ENCODE results near the gene CHST11.

Gene CHST11

DNA sequence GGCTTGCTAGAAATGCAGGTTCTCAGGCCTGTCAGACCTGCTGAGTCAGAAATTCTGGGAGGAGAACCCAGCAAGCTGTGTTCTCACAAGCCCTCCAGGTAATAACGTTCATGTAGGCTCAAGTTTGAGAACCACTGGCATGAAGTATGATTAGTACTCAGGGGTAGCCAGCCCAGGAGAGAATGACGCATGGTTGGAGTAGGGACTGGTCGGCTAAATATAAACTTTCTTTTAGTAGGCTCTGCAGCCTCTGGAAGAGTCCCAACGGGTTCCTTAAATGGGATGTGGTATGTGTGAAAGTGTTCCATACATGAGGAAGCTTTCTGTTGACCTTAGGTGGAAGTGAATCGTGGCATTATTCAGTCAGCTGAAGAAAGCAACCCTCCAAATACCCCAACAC is 292.0 kb downstream of the CHST11 start:
- no peak for TF ChIP-seq POLR2A (IDR thresholded peaks at IDR 0.05; ENCODE audit: low read depth, low read length)
- DNase-seq (ENCODE audit: insufficient read length, low spot score), result no peak
- FAIRE-seq, result no peak

DNA sequence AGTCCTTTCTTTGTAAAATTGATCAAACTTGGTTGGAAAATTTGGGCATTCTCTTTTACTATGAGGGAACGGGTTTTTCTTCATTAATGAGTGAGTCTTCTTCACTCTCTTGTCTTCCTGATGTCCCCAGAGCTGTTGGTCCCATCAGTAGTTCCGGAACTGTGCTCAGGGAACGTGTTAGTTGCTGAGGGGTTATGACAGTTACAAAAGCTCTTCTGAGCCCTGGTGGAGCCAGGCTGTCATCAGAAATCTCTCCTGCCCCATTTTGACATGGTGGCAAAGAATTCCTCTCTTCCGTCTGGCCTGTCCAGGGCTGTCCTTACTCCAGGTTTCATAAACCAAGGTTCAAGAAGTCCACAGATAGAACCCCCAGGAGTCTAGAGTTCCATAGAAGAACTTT is 292.8 kb downstream of the CHST11 start:
- no peak for DNase-seq (ENCODE audit: insufficient read length, low spot score)
- TF ChIP-seq POLR2A (IDR thresholded peaks at IDR 0.05; ENCODE audit: low read depth, low read length), result no peak
- no peak for FAIRE-seq

DNA sequence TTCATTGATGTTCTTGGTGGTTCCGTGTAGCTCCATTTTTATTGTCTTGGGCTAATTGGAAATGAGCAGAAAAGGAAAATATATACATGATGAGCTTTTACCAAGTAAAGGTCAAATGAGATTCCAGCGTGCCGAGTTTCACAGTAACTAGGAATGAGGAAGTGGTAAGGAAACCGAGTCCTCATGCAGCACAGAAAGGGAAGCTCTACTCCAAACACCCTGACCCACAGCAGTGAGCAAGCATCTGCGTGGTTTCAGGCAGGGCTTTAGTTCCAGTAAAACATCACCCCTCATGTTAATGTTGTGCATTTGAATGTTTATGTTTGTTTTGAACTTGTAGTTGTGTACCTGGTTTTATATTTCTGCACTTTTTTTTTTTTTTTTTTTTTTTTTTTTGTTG is 293.3 kb downstream of the CHST11 start:
- peak; percentile 30 for FAIRE-seq
- DNase-seq (ENCODE audit: insufficient read length, low spot score), result no peak

DNA sequence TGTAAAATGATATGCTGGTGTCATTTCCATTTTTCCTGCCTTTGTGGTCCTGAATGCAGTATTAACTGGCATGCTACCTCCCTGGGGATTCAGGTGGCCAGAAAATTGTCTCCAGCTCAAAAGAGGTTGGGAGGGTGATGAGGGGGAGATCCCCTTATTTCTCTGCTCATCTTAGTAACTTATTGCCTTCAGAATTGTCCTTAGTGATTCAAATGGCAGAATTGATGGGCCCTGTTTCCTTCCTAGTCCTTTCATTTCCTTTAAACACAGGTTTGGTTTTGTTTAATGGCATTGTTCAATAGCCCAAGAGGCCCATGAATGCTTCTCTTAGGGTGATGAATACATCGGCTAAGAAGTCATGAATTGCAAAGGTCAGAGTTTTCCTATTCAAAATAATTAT is 294.4 kb downstream of the CHST11 start:
- TF ChIP-seq POLR2A (IDR thresholded peaks at IDR 0.05; ENCODE audit: low read depth, low read length), result no peak
- FAIRE-seq, result no peak
- DNase-seq (ENCODE audit: insufficient read length, low spot score), result no peak

More for the DNA sequence above, 293.3 kb downstream of the CHST11 start:
- no peak for TF ChIP-seq POLR2A (IDR thresholded peaks at IDR 0.05; ENCODE audit: low read depth, low read length)

DNA sequence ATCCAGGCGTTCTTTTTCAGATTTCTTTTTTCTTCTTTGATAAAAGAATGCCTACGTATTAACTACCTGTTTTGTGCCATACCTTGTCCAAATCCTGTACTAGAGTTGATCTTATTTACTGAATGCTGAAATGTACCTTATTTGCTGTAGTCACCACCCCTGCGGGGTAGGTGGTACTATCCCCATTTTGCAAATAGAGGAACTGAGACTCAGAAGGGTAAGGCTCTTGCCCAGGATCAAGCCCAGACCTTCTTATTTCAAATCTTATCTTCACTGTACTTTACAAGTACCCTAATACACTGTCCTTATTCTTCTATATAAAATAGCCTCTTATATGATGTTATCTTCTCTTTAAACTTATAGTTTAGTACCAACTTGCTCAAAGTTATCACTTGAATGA is 294.8 kb downstream of the CHST11 start:
- DNase-seq (ENCODE audit: insufficient read length, low spot score) (no peak), FAIRE-seq (no peak)
- no peak for TF ChIP-seq POLR2A (IDR thresholded peaks at IDR 0.05; ENCODE audit: low read depth, low read length)

DNA sequence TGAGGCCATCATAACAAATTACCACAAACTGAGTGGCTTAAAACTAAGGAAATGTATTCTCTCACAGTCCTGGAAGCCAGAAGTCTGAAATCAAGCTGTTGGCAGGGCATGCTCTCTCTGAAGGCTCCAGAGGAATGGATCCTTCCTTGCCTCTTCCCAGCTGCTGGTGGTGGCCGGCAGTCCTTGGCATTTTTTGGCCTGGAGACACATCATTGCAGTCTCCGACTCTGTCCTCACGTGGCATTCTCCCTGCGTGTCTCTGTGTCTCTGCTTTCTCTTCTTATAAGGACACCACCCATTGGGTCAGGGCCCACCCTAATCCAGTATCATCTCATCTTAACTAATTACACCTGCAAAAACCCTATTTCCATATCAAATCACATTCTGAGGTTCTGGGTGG is 295.3 kb downstream of the CHST11 start:
- DNase-seq (ENCODE audit: insufficient read length, low spot score), result no peak
- TF ChIP-seq POLR2A (IDR thresholded peaks at IDR 0.05; ENCODE audit: low read depth, low read length), result no peak
- FAIRE-seq, result no peak

DNA sequence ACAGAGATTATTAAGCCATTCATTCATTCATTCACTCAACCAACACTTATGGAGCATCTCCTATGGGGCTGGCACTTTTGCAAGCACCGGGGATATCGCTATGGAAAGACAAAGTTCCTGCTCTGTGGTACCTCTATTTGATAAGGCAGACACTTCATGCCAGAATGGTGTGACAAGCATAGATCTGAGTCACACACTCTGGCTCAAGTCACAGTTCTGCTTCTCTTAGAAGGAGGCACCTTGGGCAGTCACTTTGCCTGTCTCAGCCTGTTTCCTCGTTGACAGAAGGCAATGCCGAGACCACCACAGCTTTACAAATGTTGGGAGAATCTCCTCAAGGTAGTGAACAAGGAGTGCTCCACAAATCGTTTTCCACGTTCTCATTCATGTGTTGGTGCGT is 296.1 kb downstream of the CHST11 start:
- no peak for DNase-seq (ENCODE audit: insufficient read length, low spot score)
- TF ChIP-seq POLR2A (IDR thresholded peaks at IDR 0.05; ENCODE audit: low read depth, low read length), result no peak
- no peak for FAIRE-seq

DNA sequence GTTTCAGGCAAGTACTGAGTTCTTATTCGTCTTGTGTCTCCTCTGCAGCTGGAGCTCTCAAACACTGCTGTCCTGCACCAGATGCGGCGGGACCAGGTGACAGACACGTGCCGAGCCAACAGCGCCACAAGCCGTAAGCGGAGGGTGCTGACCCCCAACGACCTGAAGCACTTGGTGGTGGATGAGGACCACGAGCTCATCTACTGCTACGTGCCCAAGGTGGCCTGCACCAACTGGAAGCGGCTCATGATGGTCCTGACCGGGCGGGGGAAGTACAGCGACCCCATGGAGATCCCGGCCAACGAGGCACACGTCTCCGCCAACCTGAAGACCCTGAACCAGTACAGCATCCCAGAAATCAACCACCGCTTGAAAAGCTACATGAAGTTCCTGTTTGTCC is 300.2 kb downstream of the CHST11 start:
- TF ChIP-seq POLR2A (IDR thresholded peaks at IDR 0.05; ENCODE audit: low read depth, low read length), result no peak
- no peak for DNase-seq (ENCODE audit: insufficient read length, low spot score)
- no peak for FAIRE-seq

DNA sequence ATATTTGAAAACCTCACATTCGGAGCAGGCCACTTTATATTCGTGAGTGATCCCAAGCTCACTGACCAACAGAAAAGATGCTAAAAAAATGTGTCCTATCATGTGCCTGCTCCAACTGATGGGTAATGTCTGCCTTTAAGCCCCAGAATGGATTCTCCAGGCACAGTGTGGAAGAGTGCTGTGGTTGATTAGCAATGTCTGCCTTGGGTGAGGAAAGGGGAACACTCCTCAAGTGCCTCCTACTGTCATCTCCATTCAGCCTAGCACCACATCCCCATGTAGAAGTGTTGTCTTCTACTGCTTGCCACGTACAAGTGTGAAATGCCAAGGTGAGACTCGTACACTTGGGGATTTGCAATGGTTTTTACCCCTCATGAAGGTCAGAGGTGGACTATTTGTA is 302.0 kb downstream of the CHST11 start:
- FAIRE-seq (no peak), DNase-seq (ENCODE audit: insufficient read length, low spot score) (no peak)
- TF ChIP-seq POLR2A (IDR thresholded peaks at IDR 0.05; ENCODE audit: low read depth, low read length), result no peak

DNA sequence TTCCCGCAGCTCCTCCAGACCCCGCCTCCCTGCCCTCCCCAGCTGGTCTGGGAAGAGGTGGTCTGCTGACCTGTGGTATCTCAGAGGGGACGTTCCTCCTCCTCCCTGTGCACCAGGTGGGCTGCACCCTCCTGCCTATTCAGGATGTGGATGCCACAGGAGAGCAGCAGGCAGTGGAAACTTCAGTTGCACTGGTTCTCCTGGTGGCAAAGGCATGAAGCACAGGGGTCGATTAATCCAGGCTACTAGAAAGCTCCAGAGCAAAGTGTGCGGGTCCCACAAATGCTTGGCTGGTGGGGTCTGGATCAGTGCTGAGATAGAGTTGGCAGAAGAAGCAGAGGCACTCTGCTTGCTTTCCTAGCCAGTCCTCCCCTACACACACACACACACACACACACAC is 304.3 kb downstream of the CHST11 start:
- no peak for TF ChIP-seq POLR2A (IDR thresholded peaks at IDR 0.05; ENCODE audit: low read depth, low read length)
- FAIRE-seq (no peak), DNase-seq (ENCODE audit: insufficient read length, low spot score) (no peak)

DNA sequence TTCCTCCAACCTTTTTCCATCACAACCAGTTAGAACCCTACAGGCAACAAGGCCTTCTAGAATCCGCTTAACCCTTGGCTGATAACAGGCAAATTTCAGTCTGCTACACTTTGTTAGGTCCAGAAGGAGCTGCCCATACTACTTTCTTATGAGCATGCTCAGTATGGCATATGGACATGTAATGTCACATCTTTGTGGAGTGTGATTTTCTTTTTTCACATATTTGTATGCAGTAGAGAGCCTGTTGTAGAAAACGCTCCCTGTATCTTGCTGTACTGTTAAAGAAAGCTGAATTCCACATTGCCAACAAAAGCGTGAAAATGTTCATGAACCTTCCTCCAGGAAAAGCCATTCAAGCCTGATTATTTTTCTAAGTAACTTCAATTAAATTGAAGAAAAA is 304.9 kb downstream of the CHST11 start:
- DNase-seq (ENCODE audit: insufficient read length, low spot score) (no peak), FAIRE-seq (no peak)
- TF ChIP-seq POLR2A (IDR thresholded peaks at IDR 0.05; ENCODE audit: low read depth, low read length), result no peak

DNA sequence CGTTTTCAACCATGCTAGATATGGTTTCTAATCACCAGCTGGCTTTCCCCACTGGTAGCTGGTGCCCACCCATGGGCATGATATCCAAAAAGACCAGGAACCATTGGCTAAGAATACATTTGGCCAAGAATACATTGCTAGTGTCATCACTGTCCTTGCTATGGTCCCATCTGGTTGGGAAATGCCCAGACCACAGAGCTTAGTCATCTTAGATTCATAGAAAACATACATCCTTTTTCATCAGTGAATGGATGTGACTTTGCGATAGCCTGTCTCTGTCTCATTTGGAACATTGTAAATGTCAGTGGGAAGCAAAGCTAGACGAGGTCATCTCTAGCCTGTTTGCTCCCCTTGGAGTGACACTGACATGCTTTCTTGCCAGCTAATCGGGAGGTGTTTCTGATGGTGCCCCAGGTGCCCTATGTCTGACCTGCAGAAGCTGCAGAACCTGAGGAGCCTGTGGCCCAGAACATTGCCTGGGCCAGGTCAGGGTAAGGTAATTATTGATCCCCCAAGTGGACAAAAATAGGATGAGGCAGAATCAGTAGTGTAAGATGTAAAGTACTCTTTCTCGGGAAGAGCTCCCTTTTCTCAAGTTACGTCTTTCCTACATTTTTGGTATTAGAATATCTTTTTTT is 306.5 kb downstream of the CHST11 start:
- TF ChIP-seq POLR2A (IDR thresholded peaks at IDR 0.05; ENCODE audit: low read depth, low read length), result no peak
- FAIRE-seq (peak; percentile 36), DNase-seq (ENCODE audit: insufficient read length, low spot score) (no peak)

DNA sequence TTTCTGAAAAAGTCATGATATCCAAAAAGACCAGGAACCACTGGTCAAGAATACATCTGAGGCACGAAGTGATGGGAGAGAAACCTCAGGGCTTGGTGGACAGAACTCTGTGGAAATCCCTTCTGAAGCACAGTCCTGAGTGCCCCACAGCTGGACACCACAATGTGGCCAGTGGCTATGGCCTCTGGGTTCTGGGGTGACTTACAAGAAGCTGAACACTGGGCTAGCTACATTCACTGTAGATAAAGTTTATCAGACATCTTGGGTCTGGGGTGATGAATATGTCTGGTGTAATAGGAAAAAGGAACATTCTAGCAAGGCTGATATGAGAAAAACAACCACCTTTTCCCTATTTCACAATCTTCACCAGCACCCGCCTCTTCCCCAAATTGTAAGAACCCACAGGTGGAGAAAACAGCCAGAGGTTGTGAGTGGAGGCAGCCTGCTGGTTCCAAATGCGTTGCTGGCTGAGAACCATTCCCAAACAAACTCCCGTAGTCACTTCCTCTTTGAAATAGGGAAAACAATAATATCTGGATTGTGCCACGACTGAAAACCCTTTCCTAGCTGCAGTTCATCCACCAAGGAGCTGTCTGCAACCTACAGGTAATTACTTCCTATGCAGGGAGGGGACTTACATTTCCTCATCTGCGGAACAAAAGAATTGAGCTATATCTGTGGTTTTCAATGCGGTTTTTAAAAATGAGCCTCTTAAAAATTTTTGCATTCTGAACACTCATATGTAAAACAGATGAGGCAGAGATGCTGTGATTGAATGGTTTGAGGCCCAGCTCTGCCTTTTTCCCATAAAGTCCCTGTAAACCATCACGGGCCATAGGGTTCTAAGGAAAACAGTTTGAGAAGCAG is 307.7 kb downstream of the CHST11 start:
- no peak for TF ChIP-seq POLR2A (IDR thresholded peaks at IDR 0.05; ENCODE audit: low read depth, low read length)
- DNase-seq (ENCODE audit: insufficient read length, low spot score), result no peak
- FAIRE-seq, result no peak

DNA sequence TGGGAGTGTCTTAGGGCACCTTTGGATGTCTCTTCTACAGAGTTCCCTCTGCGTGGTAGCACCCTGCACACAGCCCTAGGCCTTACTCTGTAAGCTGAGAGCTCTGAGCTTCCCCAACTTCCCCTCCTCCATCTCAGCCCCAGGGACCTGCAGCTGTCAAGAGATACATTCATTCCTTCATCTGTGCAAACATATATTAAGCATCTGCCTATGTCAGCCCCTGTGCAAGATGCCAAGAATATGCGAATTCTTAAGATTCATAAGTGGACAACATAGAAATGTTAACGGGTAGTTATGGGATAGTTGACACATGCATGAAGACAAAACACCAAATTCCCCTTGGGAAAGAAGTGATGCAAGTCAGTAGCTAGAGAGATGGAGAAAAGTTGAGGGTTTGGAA is 310.5 kb downstream of the CHST11 start:
- DNase-seq (ENCODE audit: insufficient read length, low spot score) (no peak), FAIRE-seq (no peak)
- TF ChIP-seq POLR2A (IDR thresholded peaks at IDR 0.05; ENCODE audit: low read depth, low read length), result no peak

DNA sequence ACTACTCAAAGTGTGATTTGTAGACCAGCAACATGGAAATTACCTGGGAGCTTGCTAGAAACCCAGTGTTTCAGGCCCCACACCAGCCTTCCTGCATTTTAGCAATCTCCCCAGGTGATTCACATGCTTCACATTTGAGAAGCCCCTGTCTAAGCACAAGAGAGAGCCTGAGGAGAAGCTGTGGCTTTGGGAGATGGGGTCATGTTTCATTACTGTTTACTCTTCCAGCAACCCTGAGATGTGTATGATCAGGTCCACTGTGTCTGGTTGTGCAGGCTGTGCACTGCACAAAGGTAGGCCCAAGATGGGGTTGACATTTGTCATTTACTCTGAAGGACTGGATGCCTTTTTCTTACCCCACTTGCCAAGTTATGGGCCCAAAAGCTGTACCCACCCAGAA is 311.3 kb downstream of the CHST11 start:
- no peak for TF ChIP-seq POLR2A (IDR thresholded peaks at IDR 0.05; ENCODE audit: low read depth, low read length)
- no peak for DNase-seq (ENCODE audit: insufficient read length, low spot score)
- FAIRE-seq, result no peak
